Endodermal cell (in vitro differentiated cells): ENCODE results near the gene KCNMA1. TPM values are rescaled to one million over a fixed set of nuclear protein-coding genes. Genes with fewer than 3 reads are reported as not detected.
A peak's percentile ranks its signal among the peaks of the same experiment; 100 is the strongest.

ENCODE experiments used
- DNase-seq: peaks from one replicate; pipeline ENCODE4 v3.0.0-alpha.2; 2017
- H3K27ac ChIP-seq: 2 replicates; pipeline ENCODE4 v1.5.1; 2013; ENCODE audit warnings: mild to moderate bottlenecking, low read depth, low read length, moderate library complexity
- H3K27me3 ChIP-seq: 2 replicates; pipeline ENCODE4 v1.6.1; 2013; ENCODE audit warnings: mild to moderate bottlenecking, low read length, moderate library complexity; ENCODE audit not compliant: insufficient read depth, control insufficient read depth, poor library complexity, severe bottlenecking
- H3K36me3 ChIP-seq: 2 replicates; pipeline ENCODE4 v1.7.0; 2013; ENCODE audit warnings: mild to moderate bottlenecking, low read length, moderate library complexity; ENCODE audit not compliant: control insufficient read depth, insufficient read depth
- H3K4me1 ChIP-seq: one replicate; pipeline ENCODE4 v1.7.0; 2013; ENCODE audit warnings: low read length; ENCODE audit not compliant: control insufficient read depth, insufficient read depth
- H3K4me3 ChIP-seq: 2 replicates; pipeline ENCODE4 v1.5.1; 2013; ENCODE audit warnings: mild to moderate bottlenecking, low read length, moderate library complexity
- H3K9ac ChIP-seq: 2 replicates; pipeline ENCODE4 v1.6.1; 2013; ENCODE audit warnings: mild to moderate bottlenecking, low read length, moderate library complexity; ENCODE audit not compliant: poor library complexity, severe bottlenecking; ENCODE audit errors: extremely low read depth
- H3K9me3 ChIP-seq: 2 replicates; pipeline ENCODE4 v1.6.1; 2013; ENCODE audit warnings: mild to moderate bottlenecking, low read length, moderate library complexity; ENCODE audit not compliant: control insufficient read depth
- H3K27ac Mint-ChIP-seq: 2 replicates; pipeline ENCODE4 v1.8.0; 2020; ENCODE audit warnings: mixed read lengths
- H3K27me3 Mint-ChIP-seq: 2 replicates; pipeline ENCODE4 v1.8.0; 2021; ENCODE audit warnings: mild to moderate bottlenecking, mixed read lengths; ENCODE audit not compliant: insufficient read depth
- H3K36me3 Mint-ChIP-seq: 2 replicates; pipeline ENCODE4 v1.8.0; 2020; ENCODE audit warnings: low read depth, mixed read lengths
- H3K4me1 Mint-ChIP-seq: 2 replicates; pipeline ENCODE4 v1.8.0; 2020; ENCODE audit warnings: mixed read lengths
- H3K4me3 Mint-ChIP-seq: 2 replicates; pipeline ENCODE4 v1.8.0; 2020; ENCODE audit warnings: mild to moderate bottlenecking, moderate library complexity, mixed read lengths
- H3K9me3 Mint-ChIP-seq: 2 replicates; pipeline ENCODE4 v1.8.0; 2020; ENCODE audit warnings: mild to moderate bottlenecking, mixed read lengths
- CTCF ChIP-seq: fragments of 200-600 bp; sonication (generic); conservative IDR thresholded peaks from 2 replicates; pipeline ENCODE4 v1.5.0; 2021; ENCODE audit warnings: antibody characterized with exemption, mild to moderate bottlenecking
- WGBS, 2 experiments: methylation state at CpG; one replicate each; pipeline versions ENCODE4 v1.1.5 to v1.1.7; 2013; ENCODE audit warnings: missing lambda C conversion rate in 2 of 2, mixed read lengths in 1 of 2; ENCODE audit not compliant: insufficient coverage in 1 of 2, insufficient read length in 1 of 2; 5-methylcytosine and 5-hydroxymethylcytosine counted together
- total RNA-seq, 2 donors: library from RNA; stranded (reverse); fragmentation: NEBNext Ultra II Directional in 1 of 2; extraction: Animal tissue kit (Norgen Biotek cat#: 25700) in 1 of 2; gene quantifications; 2 replicates in 1 of 2; 3 replicates in 1 of 2; pipeline ENCODE4 v1.2.1, GENCODE V29; 2021

KCNMA1 gene
- total RNA-seq, 2 donors from 2014 or later: 0.55 to 1.3 TPM

GRCh38 chr10:77605466-77605865 lies 32.1 kb downstream of the KCNMA1 start:
- TF ChIP-seq CTCF: peak; percentile 67
- no peaks in the 10 kb centered on the region for H3K4me1 Mint-ChIP-seq
- no peaks in the 10 kb centered on the region for H3K36me3 Mint-ChIP-seq
- no peak overlapping the region for H3K4me3 Mint-ChIP-seq
- Histone ChIP-seq H3K27me3 (no peaks in the 10 kb centered on the region), H3K9me3 (no peaks in the 10 kb centered on the region), H3K9ac (no peak overlapping the region), H3K27ac (no peak overlapping the region), H3K36me3 (no peaks in the 10 kb centered on the region), H3K4me3 (no peak overlapping the region), H3K4me1 (no peaks in the 10 kb centered on the region)
- 54 to 63% methylated on average over 4 of the region's 4 CpGs for WGBS, 2 experiments
- DNase-seq: peak; percentile 81
- peaks cover 2% of the 10 kb centered on the region for H3K27me3 Mint-ChIP-seq
- H3K9me3 Mint-ChIP-seq: no peaks in the 10 kb centered on the region
- H3K27ac Mint-ChIP-seq: no peak overlapping the region

GRCh38 chr10:77604941-77605351 lies 32.7 kb downstream of the KCNMA1 start:
- H3K4me1 ChIP-seq: no peaks in the 10 kb centered on the region
- no peaks in the 10 kb centered on the region for H3K27me3 ChIP-seq
- Mint-ChIP-seq H3K27ac (no peak overlapping the region), H3K4me1 (no peaks in the 10 kb centered on the region), H3K36me3 (no peaks in the 10 kb centered on the region), H3K27me3 (peaks cover 2% of the 10 kb centered on the region), H3K9me3 (no peaks in the 10 kb centered on the region), H3K4me3 (no peak overlapping the region)
- no peak overlapping the region for H3K27ac ChIP-seq
- H3K36me3 ChIP-seq: no peaks in the 10 kb centered on the region
- 87 to 93% methylated on average over 3 to 6 of the region's 6 CpGs for WGBS, 2 experiments
- TF ChIP-seq CTCF: no peak
- H3K9ac ChIP-seq: no peak overlapping the region
- no peak for DNase-seq
- H3K4me3 ChIP-seq: no peak overlapping the region
- H3K9me3 ChIP-seq: no peaks in the 10 kb centered on the region

GRCh38 chr10:77604063-77604462 lies 33.5 kb downstream of the KCNMA1 start:
- Mint-ChIP-seq H3K36me3 (no peaks in the 10 kb centered on the region), H3K4me1 (no peaks in the 10 kb centered on the region), H3K27me3 (peaks cover 2% of the 10 kb centered on the region), H3K9me3 (no peaks in the 10 kb centered on the region), H3K4me3 (no peak overlapping the region), H3K27ac (no peak overlapping the region)
- WGBS, 2 experiments: 87% methylated on average over 1 of the region's 1 CpG; no CpG with 5 or more reads in 1 of the 2 experiments
- Histone ChIP-seq H3K27ac (no peak overlapping the region), H3K9ac (no peak overlapping the region), H3K27me3 (no peaks in the 10 kb centered on the region), H3K4me1 (no peaks in the 10 kb centered on the region), H3K4me3 (no peak overlapping the region), H3K9me3 (no peaks in the 10 kb centered on the region), H3K36me3 (no peaks in the 10 kb centered on the region)
- DNase-seq: no peak
- TF ChIP-seq CTCF: no peak
